CD1c-positive myeloid dendritic cell (primary cell): Measurements from ENCODE around the gene ST6GALNAC3.
"Not testable (repeated sequence)": the region's sequence is repeated elsewhere in the genome, so short reads cannot be mapped to it uniquely, and the experiment has no call there.

Source experiments
- DNase-seq: peaks from one replicate; pipeline ENCODE4 v3.0.0-alpha.2; 2016; ENCODE audit errors: extremely low spot score

Gene ST6GALNAC3

DNA sequence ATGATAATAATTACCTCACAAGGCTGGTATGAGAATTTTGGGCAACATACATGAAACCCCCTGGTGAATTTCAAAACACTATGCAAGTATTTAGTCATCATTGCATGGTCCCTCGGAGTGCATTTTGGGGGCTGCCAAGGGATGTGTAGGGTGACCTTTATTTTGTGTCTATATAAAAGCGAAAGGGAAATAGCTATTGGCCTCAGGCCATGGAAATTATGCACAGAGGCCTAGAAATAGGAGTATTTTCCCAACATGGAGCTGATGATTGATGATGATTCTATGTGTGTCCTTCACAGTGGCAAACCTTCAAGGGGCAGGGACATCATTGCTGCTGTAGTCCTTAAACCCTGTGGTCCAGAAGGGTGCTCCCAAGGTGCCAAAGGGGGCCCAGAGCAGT is 265.5 kb downstream of the ST6GALNAC3 start:
- DNase-seq = no peak

GRCh38 chr1:76341816-76342215 is 267.3 kb downstream of the ST6GALNAC3 start:
- not testable (repeated sequence) for DNase-seq

DNA sequence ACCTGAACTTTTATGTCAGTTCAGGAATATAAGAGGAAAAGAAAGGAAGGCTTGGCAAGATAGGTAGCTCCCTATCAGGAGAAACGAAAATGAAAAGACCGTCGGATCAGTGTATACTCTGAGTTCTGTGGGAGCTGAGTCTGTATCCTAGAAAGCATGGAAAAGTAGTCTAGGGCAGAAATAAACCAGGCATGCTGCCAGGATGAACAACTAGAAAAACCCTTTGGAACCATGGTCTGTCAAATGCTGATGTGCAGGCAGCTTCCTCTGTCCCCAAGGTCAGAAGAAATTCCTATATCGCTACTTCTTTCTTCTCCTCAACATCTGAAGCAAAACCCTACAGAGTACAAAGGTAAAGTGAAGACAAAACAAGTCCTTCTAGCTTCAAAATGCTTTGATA is 268.8 kb downstream of the ST6GALNAC3 start:
- DNase-seq = no peak

DNA sequence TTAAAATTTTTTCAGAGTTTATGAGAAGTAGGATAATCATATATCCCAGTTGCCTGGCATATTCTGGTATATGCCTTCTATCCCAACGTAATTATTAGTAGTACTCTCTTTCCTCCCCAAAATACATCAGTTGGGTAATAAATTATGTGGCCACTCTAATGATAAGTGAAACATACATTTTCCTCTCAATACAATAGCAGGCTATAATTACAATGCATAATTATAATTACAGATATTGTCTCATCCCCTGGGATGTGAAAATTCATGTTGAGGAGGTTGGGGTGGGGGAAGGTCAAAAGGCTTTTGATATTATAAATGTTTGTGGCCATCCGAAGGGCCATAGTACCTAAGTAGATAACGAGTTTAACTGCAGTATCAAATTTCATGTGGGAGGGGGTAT is 277.1 kb downstream of the ST6GALNAC3 start:
- no peak for DNase-seq

DNA sequence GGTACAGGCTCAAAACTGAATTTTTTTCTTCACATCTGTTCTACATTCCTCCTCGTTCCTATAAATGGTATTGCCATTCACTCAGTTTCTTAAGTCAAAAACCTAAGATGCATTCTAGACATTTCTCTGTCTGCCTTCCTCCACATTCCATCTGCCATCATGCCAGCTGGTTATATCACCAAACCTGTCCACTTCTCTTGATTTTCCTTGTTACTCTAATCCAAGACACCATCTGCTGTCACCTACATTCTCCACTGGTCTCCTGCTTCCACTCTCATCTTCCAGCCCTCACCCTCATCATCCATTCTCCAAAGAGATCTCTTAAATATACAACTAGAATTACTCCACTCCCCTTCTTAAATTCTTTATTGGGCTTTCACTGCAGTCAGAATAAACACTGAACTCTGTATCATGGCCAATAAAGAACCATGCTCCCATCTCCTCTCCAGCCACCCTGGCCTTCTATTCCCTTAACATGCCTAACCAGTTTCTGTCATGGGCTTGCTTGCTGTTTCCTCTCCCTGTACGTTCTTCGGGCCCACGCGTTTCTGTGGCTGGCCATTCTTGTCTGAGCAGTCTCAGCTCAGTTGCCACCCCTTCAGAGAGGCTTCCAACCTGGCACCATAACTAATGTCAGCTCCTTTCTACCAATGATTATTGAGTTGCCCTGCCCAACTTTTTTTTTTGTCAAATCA is 278.3 kb downstream of the ST6GALNAC3 start:
- DNase-seq = no peak

DNA sequence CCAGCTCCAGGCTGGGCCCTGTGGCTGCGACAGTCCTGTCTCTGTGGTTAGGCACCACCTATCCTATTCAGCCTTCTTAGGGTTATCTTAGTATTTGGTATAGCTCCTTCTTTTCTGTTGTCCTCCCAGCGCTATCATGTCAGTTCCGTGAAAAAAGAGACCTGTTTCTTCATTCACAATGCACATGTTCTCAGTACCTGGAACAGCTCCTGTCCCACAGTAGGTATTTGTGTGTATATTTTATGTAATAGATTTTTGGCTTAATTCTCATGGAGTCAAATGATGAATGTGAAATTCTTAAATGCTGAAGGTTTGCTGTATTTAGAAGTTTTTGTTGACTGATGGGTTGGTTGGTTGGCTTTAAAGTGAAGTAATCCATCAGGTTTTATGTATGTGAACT is 279.7 kb downstream of the ST6GALNAC3 start:
- DNase-seq = no peak

DNA sequence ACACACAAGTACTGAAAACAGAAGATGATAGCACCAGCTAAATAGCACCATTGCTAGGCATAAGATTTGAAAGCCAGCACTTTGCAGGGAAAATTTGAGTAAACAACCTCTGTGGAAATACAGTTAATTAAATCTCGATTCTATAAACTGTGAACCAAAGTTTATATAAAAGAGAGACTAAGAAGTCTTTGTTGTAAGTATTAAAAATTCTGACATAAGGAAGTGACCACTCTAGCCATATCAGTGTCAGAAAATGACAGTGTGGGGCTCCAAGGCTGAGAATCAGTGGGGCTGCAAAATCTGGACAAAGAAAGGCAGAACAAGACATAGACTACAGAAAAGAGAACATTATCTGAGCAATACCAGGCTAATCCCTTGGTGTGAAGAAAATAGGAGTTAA is 292.2 kb downstream of the ST6GALNAC3 start:
- no peak for DNase-seq

- no peak for DNase-seq
Measured at GRCh38 chr1:76371941-76372340, 297.4 kb downstream of the ST6GALNAC3 start.

DNA sequence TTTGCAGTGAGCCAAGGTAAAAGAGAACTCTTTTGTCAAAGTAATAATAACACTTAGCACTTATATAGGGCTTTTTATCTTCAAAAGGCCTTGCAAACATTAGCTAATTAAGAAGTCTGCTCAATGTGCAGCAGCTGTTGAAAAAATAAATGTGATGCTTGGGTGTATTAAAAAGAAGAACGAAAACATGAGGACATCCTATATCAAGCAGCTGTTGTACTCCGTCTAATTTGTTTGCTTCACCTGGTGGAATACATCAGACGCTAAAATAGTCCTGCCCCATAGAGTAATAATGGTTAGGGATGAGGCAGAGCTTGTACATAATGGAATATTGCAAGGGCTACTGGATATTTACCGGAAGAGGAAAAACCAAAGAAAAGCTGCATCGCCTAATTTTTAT is 299.5 kb downstream of the ST6GALNAC3 start:
- DNase-seq = no peak

DNA sequence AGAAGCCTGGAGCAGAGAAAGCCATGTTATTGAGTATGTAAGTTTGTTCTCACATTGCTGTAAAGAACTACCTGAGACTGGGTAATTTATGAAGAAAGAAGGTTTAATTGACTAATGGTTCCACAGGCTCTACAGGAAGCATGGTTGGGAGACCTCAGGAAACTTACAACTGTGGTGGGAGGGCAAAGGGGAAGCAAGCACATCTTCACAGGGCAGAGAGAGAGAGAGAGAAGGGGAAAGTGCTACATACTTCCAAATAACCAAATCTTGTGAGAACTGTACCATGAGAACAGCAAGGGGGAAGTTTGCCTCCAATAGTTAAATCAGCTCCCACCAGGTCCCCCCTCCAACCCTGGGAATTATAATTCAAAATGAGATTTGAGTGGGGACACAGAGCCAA is 302.7 kb downstream of the ST6GALNAC3 start:
- no peak for DNase-seq

DNA sequence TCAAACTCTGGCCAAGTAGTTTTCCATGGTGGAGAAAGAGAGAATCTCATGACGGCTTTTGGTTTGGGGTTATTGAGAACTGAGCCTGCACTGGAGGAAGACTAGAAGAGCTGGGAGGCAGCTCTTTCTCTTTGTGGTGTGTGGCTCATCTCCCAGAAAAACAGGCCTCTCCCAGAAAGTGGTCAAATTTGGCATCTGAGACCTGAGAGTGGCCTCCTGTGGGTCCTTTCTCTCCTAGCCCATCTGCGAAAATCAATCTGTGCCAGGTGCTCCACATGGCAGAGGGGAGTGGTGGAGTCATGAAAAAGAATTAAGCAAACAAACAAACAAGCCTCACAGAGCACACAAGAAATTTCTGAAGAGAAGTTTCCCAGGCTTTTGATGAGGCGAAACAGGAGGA is 305.0 kb downstream of the ST6GALNAC3 start:
- DNase-seq = no peak

DNA sequence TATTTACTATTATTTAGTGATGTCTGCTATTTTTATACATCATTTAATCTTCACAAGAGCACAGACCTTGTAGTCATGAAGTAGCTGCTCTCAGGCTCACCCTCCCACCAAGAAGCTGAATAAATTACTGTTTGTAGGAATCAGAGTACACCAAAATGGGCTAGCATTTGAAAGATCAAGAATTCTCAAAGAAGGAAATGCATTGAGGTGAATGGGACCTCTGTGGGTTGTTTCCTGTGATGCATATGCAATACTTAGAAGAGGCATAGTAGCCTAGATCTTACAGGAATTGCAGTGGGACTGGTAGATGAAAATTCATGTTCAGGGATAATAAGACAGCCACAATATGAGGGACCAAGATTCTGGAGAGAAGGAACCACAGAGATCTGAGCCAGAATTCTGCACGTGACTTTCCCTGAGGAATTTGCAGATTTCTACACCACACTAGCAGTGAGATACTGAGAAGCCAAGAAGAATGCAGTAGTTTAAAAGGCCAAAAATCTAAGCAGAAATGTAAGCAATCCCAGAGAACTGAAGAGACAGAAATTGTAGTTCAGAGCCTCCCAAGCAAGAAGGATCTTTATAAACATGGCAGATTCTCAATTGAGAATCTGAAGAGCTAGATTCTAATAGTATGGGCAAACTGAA is 307.0 kb downstream of the ST6GALNAC3 start:
- DNase-seq = no peak

- no peak for DNase-seq
Measured at GRCh38 chr1:76388261-76388660, 313.7 kb downstream of the ST6GALNAC3 start.

- DNase-seq = no peak
Measured at GRCh38 chr1:76390456-76390855, 315.9 kb downstream of the ST6GALNAC3 start.

DNA sequence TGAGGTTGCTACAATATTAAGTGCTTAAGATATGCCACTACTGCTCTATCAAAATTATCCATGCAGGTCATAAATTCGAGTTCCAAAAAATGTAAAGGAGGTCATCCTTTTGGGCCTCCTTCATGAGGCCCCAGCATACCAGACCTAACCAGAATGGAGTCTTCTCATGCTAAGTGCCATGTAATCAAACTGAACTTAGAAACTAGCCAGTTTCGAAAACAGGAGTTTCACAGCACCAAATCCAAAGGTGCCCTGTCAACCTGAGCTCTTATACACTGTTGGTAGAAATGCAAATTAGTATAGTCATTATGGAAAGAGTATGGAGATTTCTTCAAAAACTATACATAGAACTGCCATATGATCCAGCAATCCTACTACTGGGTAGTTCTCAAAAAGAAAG is 320.5 kb downstream of the ST6GALNAC3 start:
- no peak for DNase-seq

GRCh38 chr1:76402128-76402527 is 327.6 kb downstream of the ST6GALNAC3 start:
- DNase-seq = no peak

DNA sequence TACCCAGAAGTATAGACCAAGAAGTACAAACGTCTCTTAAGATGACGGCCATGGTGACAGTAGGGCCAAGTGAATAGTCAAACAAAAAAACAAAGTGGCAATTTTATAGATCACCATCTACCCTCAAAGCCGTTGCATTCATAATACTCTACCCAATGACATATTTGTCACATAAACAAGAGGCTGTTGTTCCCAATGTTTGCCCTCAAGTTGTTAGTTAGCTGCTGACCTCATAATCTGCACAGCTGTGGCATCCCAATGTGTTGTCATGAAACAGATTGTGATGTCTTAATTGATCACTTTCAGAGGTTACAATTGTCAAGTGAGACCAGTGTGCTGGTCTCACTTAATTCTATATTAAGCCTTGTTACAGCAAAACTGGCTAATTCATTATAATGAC is 333.8 kb downstream of the ST6GALNAC3 start:
- no peak for DNase-seq

- DNase-seq = no peak
Measured at GRCh38 chr1:76410499-76410898, 336.0 kb downstream of the ST6GALNAC3 start.

GRCh38 chr1:76418531-76418930 is 344.0 kb downstream of the ST6GALNAC3 start:
- DNase-seq = no peak

- no peak for DNase-seq
Measured at GRCh38 chr1:76419603-76420002, 345.1 kb downstream of the ST6GALNAC3 start.

DNA sequence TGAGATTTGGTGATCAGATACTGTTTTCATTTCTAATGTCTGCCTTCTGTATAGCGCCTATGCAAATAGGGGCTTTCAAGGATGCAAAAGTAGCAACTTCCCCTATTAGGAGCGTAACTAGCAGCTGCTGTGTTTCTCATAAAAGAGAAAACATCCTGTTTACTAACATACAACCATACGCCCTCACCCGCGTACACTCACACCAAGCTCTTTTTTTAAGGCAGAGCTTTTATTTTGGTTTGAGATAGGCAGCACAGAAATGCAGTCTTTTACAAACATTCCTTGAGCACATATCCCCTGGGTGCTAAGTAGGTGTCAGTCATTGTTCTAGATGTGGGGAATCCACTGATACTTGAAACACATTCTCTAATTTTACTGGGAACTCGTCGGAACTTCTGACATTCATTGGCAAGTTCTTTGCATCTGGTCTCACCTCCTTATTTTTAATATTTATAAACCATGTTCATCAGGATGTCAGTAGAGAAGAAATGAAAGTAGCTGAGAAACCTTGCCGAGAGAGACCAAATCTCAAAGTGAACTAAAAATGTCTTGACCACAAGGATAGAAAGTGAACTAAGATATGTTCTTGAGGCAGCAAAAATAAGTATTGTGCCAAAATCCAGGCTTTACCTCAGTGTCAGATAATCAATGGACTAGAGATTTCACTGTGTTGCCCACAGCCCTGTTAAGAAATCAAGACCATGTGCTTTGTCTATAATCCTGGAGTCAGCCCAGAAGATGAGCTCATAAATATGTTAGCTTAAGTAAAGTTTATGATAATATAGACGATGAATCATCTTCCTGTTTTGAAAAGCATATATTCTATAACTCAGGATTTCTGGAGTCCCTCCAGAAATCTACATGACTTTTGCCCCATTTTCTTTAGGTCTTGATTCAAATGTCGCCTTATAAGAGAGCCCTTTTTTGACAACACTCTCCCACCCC is 350.9 kb downstream of the ST6GALNAC3 start:
- DNase-seq = no peak

- no peak for DNase-seq
Measured at GRCh38 chr1:76426606-76427005, 352.1 kb downstream of the ST6GALNAC3 start.

DNA sequence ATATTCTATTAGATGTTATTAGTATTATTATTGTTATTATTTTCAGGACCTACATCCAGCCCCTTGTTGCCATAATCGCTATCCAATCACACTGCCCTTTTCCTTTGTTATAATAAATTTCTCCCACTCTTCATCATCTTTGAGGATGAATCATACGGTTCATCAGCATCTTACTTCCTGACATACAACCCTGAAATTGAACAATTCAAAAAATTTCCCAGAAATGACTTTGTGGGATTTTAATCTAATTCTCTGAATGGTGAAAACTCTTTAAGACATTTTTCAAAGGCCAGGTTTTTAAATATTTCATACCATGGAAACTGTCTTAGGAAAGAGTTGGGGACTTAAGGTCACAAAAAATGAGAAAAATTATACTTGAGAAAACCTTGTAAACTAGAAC is 353.5 kb downstream of the ST6GALNAC3 start:
- DNase-seq = no peak
